Measurements from ENCODE around the gene TNNC1. TPM values are rescaled to one million over a fixed set of nuclear protein-coding genes. Genes with fewer than 3 reads are reported as not detected.

Gene TNNC1
- total and polyA plus RNA-seq, 2 of the 13 experiments (the other 11 are each of a cell fraction or from before 2014, with no cell fraction given): 11.8 to 36.4 TPM

GRCh38 chr3:52502001-52502400, 48.2 kb upstream of the TNNC1 start:
- H3K36me3 ChIP-seq (replicated peaks in 1 of 2; ENCODE audit: control insufficient read depth in 1 of 2, insufficient read depth in 2 of 2, low read length in 2 of 2): no peaks in the 10 kb centered on the region
- H4K20me1 ChIP-seq (ENCODE audit: insufficient read depth, low read length): no peaks in the 10 kb centered on the region
- no peak overlapping the region for H3K4me3 ChIP-seq (replicated peaks in 1 of 3; ENCODE audit: insufficient read depth in 1 of 3, low read depth in 2 of 3, low read length in 3 of 3)
- H2AFZ ChIP-seq (ENCODE audit: low read length): no peak overlapping the region
- peaks cover 12% of the 10 kb centered on the region for H3K4me1 ChIP-seq (ENCODE audit: insufficient read depth, low read length)
- no TSS peak for BruUV-seq (replicated peaks)
- H3K27me3 ChIP-seq (ENCODE audit: control insufficient read depth in 1 of 2, insufficient read depth in 2 of 2, low read length in 2 of 2): peaks cover 15 to 66% of the 10 kb centered on the region in 2 experiments; a peak in 4 of 5 replicates
- no peaks in the 10 kb centered on the region for H3K9me3 ChIP-seq (ENCODE audit: low read length)
- TF ChIP-seq KAT8 (CRISPR knock-in tag; IDR thresholded peaks at IDR 0.05) (no peak), JUND (CRISPR knock-in tag; IDR thresholded peaks at IDR 0.05) (no peak), HIC2 (CRISPR knock-in tag; IDR thresholded peaks at IDR 0.05; ENCODE audit: low read depth) (no peak), PCBP1 (IDR thresholded peaks at IDR 0.05; ENCODE audit: borderline replicate concordance, low read depth, low read length) (no peak)
- ATAC-seq: no peak
- no peaks in the 10 kb centered on the region for H3K79me2 ChIP-seq (ENCODE audit: insufficient read depth, low read length)
- no peak overlapping the region for H3K4me2 ChIP-seq (ENCODE audit: low read depth, low read length)
- no peak for FAIRE-seq
- intact Hi-C loops (cut with micrococcal nuclease; ENCODE audit: unreplicated experiment): no loop called here
- no peak overlapping the region for H3K27ac ChIP-seq (ENCODE audit: extremely low read length, insufficient read depth, low read length)
- 33% methylated on average over 1 of the region's 11 CpGs for WGBS (ENCODE audit: low lambda C conversion rate)
- DNase-seq (ENCODE audit: low spot score): no peak
- in situ Hi-C loops (cut with HindIII; ENCODE audit: extremely low pct_ligation_motif_present, low pct_unique_long_range_greater_than_20kb): no loop called here
- ChIA-PET POLR2A (no interaction called here), CTCF (ENCODE audit: low intra/inter-chr PET ratio, low total read pairs) (no interaction called here)
- H3K9ac ChIP-seq (ENCODE audit: insufficient read depth, low read depth, low read length): no peak overlapping the region

- TF ChIP-seq BHLHE40 (IDR thresholded peaks at IDR 0.05; ENCODE audit: low read length) (no peak), TFDP1 (CRISPR knock-in tag; IDR thresholded peaks at IDR 0.05; ENCODE audit: borderline replicate concordance) (no peak), SMYD3 (CRISPR knock-in tag; IDR thresholded peaks at IDR 0.05) (no peak), ZNF546 (CRISPR knock-in tag; conservative IDR thresholded peaks at IDR 0.05) (no peak), FOXO1 (CRISPR knock-in tag; IDR thresholded peaks at IDR 0.05) (no peak), ZNF563 (CRISPR knock-in tag; IDR thresholded peaks at IDR 0.05) (no peak), ISL2 (CRISPR knock-in tag; IDR thresholded peaks at IDR 0.05) (no peak), RFXANK (CRISPR knock-in tag; IDR thresholded peaks at IDR 0.05) (no peak), ZNF780A (CRISPR knock-in tag; IDR thresholded peaks at IDR 0.05) (no peak)
- TF ChIP-seq, protein P1, sequence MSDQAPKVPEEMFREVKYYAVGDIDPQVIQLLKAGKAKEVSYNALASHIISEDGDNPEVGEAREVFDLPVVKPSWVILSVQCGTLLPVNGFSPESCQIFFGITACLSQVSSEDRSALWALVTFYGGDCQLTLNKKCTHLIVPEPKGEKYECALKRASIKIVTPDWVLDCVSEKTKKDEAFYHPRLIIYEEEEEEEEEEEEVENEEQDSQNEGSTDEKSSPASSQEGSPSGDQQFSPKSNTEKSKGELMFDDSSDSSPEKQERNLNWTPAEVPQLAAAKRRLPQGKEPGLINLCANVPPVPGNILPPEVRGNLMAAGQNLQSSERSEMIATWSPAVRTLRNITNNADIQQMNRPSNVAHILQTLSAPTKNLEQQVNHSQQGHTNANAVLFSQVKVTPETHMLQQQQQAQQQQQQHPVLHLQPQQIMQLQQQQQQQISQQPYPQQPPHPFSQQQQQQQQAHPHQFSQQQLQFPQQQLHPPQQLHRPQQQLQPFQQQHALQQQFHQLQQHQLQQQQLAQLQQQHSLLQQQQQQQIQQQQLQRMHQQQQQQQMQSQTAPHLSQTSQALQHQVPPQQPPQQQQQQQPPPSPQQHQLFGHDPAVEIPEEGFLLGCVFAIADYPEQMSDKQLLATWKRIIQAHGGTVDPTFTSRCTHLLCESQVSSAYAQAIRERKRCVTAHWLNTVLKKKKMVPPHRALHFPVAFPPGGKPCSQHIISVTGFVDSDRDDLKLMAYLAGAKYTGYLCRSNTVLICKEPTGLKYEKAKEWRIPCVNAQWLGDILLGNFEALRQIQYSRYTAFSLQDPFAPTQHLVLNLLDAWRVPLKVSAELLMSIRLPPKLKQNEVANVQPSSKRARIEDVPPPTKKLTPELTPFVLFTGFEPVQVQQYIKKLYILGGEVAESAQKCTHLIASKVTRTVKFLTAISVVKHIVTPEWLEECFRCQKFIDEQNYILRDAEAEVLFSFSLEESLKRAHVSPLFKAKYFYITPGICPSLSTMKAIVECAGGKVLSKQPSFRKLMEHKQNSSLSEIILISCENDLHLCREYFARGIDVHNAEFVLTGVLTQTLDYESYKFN (CRISPR knock-in tag; conservative IDR thresholded peaks at IDR 0.05): no peak
- POLR2A ChIA-PET: no interaction called here
- H3K4me3 ChIP-seq (replicated peaks in 1 of 3; ENCODE audit: insufficient read depth in 1 of 3, low read depth in 2 of 3, low read length in 3 of 3): no peak overlapping the region
- peaks cover 15 to 66% of the 10 kb centered on the region in 2 experiments; a peak in 4 of 5 replicates for H3K27me3 ChIP-seq (ENCODE audit: control insufficient read depth in 1 of 2, insufficient read depth in 2 of 2, low read length in 2 of 2)
- in situ Hi-C loops (cut with HindIII; ENCODE audit: extremely low pct_ligation_motif_present, low pct_unique_long_range_greater_than_20kb): no loop called here
- CTCF ChIA-PET (ENCODE audit: low intra/inter-chr PET ratio, low total read pairs): no interaction called here
- H3K27ac ChIP-seq (ENCODE audit: extremely low read length, insufficient read depth, low read length): no peak overlapping the region
- H2AFZ ChIP-seq (ENCODE audit: low read length): no peak overlapping the region
- H3K4me1 ChIP-seq (ENCODE audit: insufficient read depth, low read length): peaks cover 12% of the 10 kb centered on the region
- 10% methylated on average over 6 of the region's 11 CpGs for WGBS (ENCODE audit: low lambda C conversion rate)
- no TSS peak for BruUV-seq (replicated peaks)
- no peak for FAIRE-seq
- H3K36me3 ChIP-seq (replicated peaks in 1 of 2; ENCODE audit: control insufficient read depth in 1 of 2, insufficient read depth in 2 of 2, low read length in 2 of 2): no peaks in the 10 kb centered on the region
- intact Hi-C loops (cut with micrococcal nuclease; ENCODE audit: unreplicated experiment): no loop called here
- no peaks in the 10 kb centered on the region for H4K20me1 ChIP-seq (ENCODE audit: insufficient read depth, low read length)
- no peak overlapping the region for H3K9ac ChIP-seq (ENCODE audit: insufficient read depth, low read depth, low read length)
- H3K9me3 ChIP-seq (ENCODE audit: low read length): no peaks in the 10 kb centered on the region
- H3K4me2 ChIP-seq (ENCODE audit: low read depth, low read length): no peak overlapping the region
- DNase-seq (ENCODE audit: low spot score): no peak
- no peaks in the 10 kb centered on the region for H3K79me2 ChIP-seq (ENCODE audit: insufficient read depth, low read length)
- ATAC-seq: peak; percentile 9; the same call in 1 of the 3 replicates
Observed at GRCh38 chr3:52501046-52501445, 47.2 kb upstream of the TNNC1 start.

Measured in HepG2 (cell line).